ENCODE data around the gene KRTAP3-1. TPM values are rescaled to one million over a fixed set of nuclear protein-coding genes. Genes with fewer than 3 reads are reported as not detected.
A peak's percentile ranks its signal among the peaks of the same experiment; 100 is the strongest.

KRTAP3-1 gene
- total and polyA plus RNA-seq, 2 experiments from 2014 or later, result not detected

- no peak for TF ChIP-seq CTCF (conservative IDR thresholded peaks at IDR 0.05; ENCODE audit: low read depth in 2 of 2)
- no peak for TF ChIP-seq NANOG (IDR thresholded peaks at IDR 0.05; ENCODE audit: borderline replicate concordance)
- TF ChIP-seq EZH2phosphoT487 (IDR thresholded peaks at IDR 0.05; ENCODE audit: unreplicated experiment), result no peak
Observed at GRCh38 chr17:40986920-40987319, 22.0 kb downstream of the KRTAP3-1 start (continued).

- H3K4me1 ChIP-seq (ENCODE audit: insufficient read depth), result 0 out of 2 replicates have a peak, but pooled peaks cover 3% of the 10 kb centered on the region
- no peak within 1 kb of the TSS for H3K4me3 Mint-ChIP-seq
- H2AFZ ChIP-seq, result peak within 1 kb of the TSS; percentile 52; the same call in 1 of the 2 replicates
- no peaks in the 10 kb centered on the region for H3K36me3 ChIP-seq (ENCODE audit: insufficient read depth)
- no peak for DNase-seq (ENCODE audit: low spot score)
- H3K36me3 Mint-ChIP-seq (ENCODE audit: low read depth), result no peaks in the 10 kb centered on the region
- no peak within 1 kb of the TSS for H3K27ac Mint-ChIP-seq
- H3K9me2 ChIP-seq (ENCODE audit: insufficient read depth), result no peaks in the 10 kb centered on the region
- H4K20me1 ChIP-seq (replicated peaks; ENCODE audit: insufficient read depth), result no peaks in the 10 kb centered on the region
- no peak for ATAC-seq
- no peaks in the 10 kb centered on the region for H3K79me2 ChIP-seq (replicated peaks; ENCODE audit: insufficient read depth)
- peaks cover 9% of the 10 kb centered on the region for H3K27me3 Mint-ChIP-seq (ENCODE audit: insufficient read depth, low read depth, poor library complexity)
- no peaks in the 10 kb centered on the region for H3K27me3 ChIP-seq (ENCODE audit: insufficient read depth)
- H3K4me2 ChIP-seq, result no peak within 1 kb of the TSS
- no peak within 1 kb of the TSS for H3K27ac ChIP-seq (ENCODE audit: low read depth)
- no peak for TF ChIP-seq JUNB (IDR thresholded peaks at IDR 0.05; ENCODE audit: unreplicated experiment)
- TF ChIP-seq CREB1 (CRISPR knock-in tag; IDR thresholded peaks at IDR 0.05; ENCODE audit: low read depth), result no peak
- TF ChIP-seq EZH2phosphoT487 (IDR thresholded peaks at IDR 0.05; ENCODE audit: unreplicated experiment), result no peak
- no peak for TF ChIP-seq STAT1 (IDR thresholded peaks at IDR 0.05; ENCODE audit: unreplicated experiment)
- no peak for TF ChIP-seq CTCF (conservative IDR thresholded peaks at IDR 0.05; ENCODE audit: low read depth in 2 of 2)
- TF ChIP-seq EZH2 (IDR thresholded peaks at IDR 0.05; ENCODE audit: low read depth, unreplicated experiment), result no peak
- TF ChIP-seq POLR2AphosphoS5 (IDR thresholded peaks at IDR 0.05; ENCODE audit: low read depth), result no peak
- no peak for TF ChIP-seq ZNF331 (CRISPR knock-in tag; IDR thresholded peaks at IDR 0.05; ENCODE audit: low read depth)
- peaks cover 11% of the 10 kb centered on the region; the same call in 2 of the 3 replicates for H3K4me1 Mint-ChIP-seq
- H3F3A ChIP-seq (replicated peaks; ENCODE audit: low read depth), result no peaks in the 10 kb centered on the region
- H3K4me3 ChIP-seq, result no peak within 1 kb of the TSS
- H3K9me3 Mint-ChIP-seq, result no peaks in the 10 kb centered on the region
Observed at GRCh38 chr17:40984226-40984625, 24.7 kb downstream of the KRTAP3-1 start, which contains the start of gene KRT40. KRT40 (minus strand) TSS chr17:40984326; CDS start chr17:40984273, 53 bp downstream.

- Histone ChIP-seq H4K20me1 (replicated peaks; ENCODE audit: insufficient read depth) (no peaks in the 10 kb centered on the region), H3K36me3 (ENCODE audit: insufficient read depth) (no peaks in the 10 kb centered on the region), H3K4me1 (ENCODE audit: insufficient read depth) (0 out of 2 replicates have a peak, but pooled peaks cover 3% of the 10 kb centered on the region), H2AFZ (no peak overlapping the region), H3K79me2 (replicated peaks; ENCODE audit: insufficient read depth) (no peaks in the 10 kb centered on the region), H3K9me2 (ENCODE audit: insufficient read depth) (0 out of 2 replicates have a peak, but pooled peaks cover 3% of the 10 kb centered on the region), H3K27ac (ENCODE audit: low read depth) (no peak overlapping the region), H3F3A (replicated peaks; ENCODE audit: low read depth) (no peaks in the 10 kb centered on the region), H3K27me3 (ENCODE audit: insufficient read depth) (no peaks in the 10 kb centered on the region), H3K4me3 (no peak overlapping the region), H3K4me2 (no peak overlapping the region)
- no peak overlapping the region for H3K4me3 Mint-ChIP-seq
- H3K27ac Mint-ChIP-seq, result no peak overlapping the region
- no peak for ATAC-seq
- H3K4me1 Mint-ChIP-seq, result peaks cover 11% of the 10 kb centered on the region; the same call in 2 of the 3 replicates
- no peaks in the 10 kb centered on the region for H3K36me3 Mint-ChIP-seq (ENCODE audit: low read depth)
- no peaks in the 10 kb centered on the region for H3K9me3 Mint-ChIP-seq
- H3K27me3 Mint-ChIP-seq (ENCODE audit: insufficient read depth, low read depth, poor library complexity), result peaks cover 6% of the 10 kb centered on the region
- no peak for DNase-seq (ENCODE audit: low spot score)
- TF ChIP-seq JUNB (IDR thresholded peaks at IDR 0.05; ENCODE audit: unreplicated experiment), result no peak
- TF ChIP-seq NANOG (IDR thresholded peaks at IDR 0.05; ENCODE audit: borderline replicate concordance), result no peak
- TF ChIP-seq ETS1 (IDR thresholded peaks at IDR 0.05), result no peak
- no peak for TF ChIP-seq EZH2 (IDR thresholded peaks at IDR 0.05; ENCODE audit: low read depth, unreplicated experiment)
- no peak for TF ChIP-seq ZNF114 (CRISPR knock-in tag; IDR thresholded peaks at IDR 0.05)
- no peak for TF ChIP-seq ZNF331 (CRISPR knock-in tag; IDR thresholded peaks at IDR 0.05; ENCODE audit: low read depth)
- TF ChIP-seq CTCF (conservative IDR thresholded peaks at IDR 0.05; ENCODE audit: low read depth in 2 of 2), result no peak
Observed at GRCh38 chr17:40981115-40981514, 27.8 kb downstream of the KRTAP3-1 start.
